A549 (cell line): ENCODE measurements around the gene PIAS3.

Experiments used
- CEBPB ChIP-seq, 2 experiments: fragments of >200 bp in 1 of 2; sonication (Bioruptor Twin) in 1 of 2; formaldehyde crosslinking in 1 of 2; IDR thresholded peaks; 2 replicates each; pipeline ENCODE4 v1.6.1; 2012 to 2016
- MAX ChIP-seq: IDR thresholded peaks from 2 replicates; pipeline ENCODE4 v1.6.1; 2012
- MYC ChIP-seq: IDR thresholded peaks from 2 replicates; pipeline ENCODE4 v1.6.1; 2012; ENCODE audit warnings: mild to moderate bottlenecking, inconsistent platforms, low read length, improper control_type of control experiment, borderline replicate concordance
- POLR2A ChIP-seq: IDR thresholded peaks from 2 replicates; pipeline ENCODE4 v1.6.1; 2012; ENCODE audit warnings: mild to moderate bottlenecking, low read length

DNA sequence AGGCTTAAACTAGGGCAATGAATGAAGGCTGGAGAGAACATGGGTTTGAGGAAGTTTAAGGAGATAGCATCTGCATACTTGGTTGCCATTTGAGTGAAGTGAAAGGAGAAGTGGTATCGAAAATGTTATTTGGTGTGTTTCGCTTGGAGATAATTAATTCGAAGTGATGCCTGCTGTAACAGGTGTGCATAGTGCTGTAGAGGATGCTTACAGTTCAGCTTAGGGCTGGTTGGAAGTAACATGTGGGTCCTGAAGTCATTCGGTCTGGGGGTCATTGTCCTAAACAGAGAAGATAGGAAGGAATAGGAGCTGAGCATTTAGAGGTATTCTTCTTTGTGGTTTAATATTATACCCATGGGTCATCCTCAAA lies 13.8 kb downstream of the PIAS3 start:
- TF ChIP-seq POLR2A, result no peak
- no peak for TF ChIP-seq CEBPB (IDR thresholded peaks at IDR 0.05)
- TF ChIP-seq MAX, result no peak
- no peak for TF ChIP-seq MYC
